Stromal cell of bone marrow (primary cell): ENCODE results near the gene DLL4.

Experiments
- DNase-seq: peaks from one replicate; pipeline ENCODE4 v3.0.0-alpha.2; 2012; ENCODE audit warnings: low read depth

Gene DLL4

GRCh38 chr15:40928821-40929659 lies at the start of gene DLL4:
DLL4 (plus strand) TSS chr15:40929340; CDS start chr15:40929669, 329 bp downstream.
- no peak for DNase-seq

DNA sequence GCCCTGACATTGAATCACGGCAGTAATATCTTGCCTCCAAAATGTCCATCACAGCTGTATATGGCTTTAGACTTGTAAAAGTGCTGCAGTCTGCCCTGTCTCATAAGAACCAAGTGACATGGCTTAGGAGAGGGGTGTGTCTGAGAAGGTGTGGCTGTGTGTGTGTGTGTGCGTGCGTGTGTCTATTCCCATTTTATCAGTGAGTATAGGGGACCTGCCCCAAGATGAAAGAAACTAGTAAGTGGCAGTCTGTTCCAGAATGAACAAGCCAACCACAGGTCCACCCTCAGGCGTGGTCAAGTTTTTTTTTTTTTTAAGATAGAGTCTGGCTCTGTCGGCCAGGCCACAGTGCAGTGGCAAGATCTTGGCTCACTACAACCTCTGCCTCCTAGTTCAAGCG lies 49.5 kb upstream of the DLL4 start:
- DNase-seq: no peak

- DNase-seq: no peak
Observed at GRCh38 chr15:40881351-40881750, 47.8 kb upstream of the DLL4 start.

- no peak for DNase-seq
Observed at GRCh38 chr15:40886586-40886985, 42.6 kb upstream of the DLL4 start.

- DNase-seq: no peak
Observed at GRCh38 chr15:40889112-40889511, 40.0 kb upstream of the DLL4 start.

DNA sequence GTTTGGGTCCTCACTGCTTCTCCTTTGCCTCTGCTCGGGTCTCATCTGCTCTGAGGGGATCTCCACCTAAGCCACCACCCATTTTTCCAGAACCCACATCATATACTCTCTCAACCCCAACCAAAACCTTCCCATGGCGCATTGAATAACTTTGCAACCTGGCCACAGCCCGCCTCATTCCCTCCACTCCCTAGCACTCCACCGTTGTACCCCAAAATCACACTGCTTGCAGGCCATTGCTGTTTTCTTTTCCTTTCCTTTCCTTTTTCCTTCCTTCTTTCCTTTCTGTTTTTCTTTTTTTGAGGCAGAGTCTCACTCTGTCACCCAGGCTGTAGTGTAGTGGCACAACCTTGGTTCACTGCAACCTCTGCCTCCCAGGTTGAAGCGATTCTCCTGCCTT lies 38.0 kb upstream of the DLL4 start:
- no peak for DNase-seq

- peak; percentile 22 for DNase-seq
Observed at GRCh38 chr15:40891810-40892446, 37.2 kb upstream of the DLL4 start.

GRCh38 chr15:40892447-40893012 lies 36.6 kb upstream of the DLL4 start:
- no peak for DNase-seq

GRCh38 chr15:40893019-40893670 lies 36.0 kb upstream of the DLL4 start:
- no peak for DNase-seq

GRCh38 chr15:40893733-40894680 lies 35.1 kb upstream of the DLL4 start, which contains the start of gene VPS18:
VPS18 (plus strand) TSS chr15:40894450; CDS start chr15:40894769, 319 bp downstream.
- peak; percentile 93 for DNase-seq

DNA sequence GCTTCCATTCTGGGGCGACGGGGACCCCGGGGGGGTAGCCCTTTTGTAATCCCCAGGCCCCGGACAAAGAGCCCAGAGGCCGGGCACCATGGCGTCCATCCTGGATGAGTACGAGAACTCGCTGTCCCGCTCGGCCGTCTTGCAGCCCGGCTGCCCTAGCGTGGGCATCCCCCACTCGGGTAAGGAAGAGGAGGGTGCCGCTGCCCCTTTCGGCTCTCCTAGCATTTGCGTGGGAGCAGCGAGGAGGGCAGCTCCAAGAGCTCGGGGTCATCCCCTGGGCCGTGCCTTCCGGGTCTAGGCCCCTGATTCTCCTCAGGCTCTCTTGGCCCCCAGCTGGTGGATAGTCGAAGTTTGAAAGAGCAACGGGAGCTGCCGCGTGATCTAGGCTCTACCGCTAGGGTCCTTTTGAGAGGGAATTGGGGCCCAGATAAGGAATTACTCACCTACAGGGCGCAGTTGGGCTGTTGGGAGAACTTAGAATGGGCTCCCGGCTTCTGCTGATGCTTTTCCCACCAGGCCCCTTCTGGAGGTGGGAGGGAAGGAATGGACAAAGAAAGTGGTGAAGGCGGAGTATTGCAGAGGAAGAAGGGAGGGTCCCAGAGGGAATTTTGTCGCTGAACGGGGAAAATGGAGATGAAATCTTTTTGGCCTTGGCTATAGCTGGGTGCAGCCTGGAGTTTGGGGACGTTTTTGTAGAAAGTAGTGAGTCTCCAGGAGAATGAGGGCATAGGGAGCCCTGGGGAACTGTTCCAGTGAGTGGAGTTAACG lies 34.3 kb upstream of the DLL4 start:
- DNase-seq: peak; percentile 65

DNA sequence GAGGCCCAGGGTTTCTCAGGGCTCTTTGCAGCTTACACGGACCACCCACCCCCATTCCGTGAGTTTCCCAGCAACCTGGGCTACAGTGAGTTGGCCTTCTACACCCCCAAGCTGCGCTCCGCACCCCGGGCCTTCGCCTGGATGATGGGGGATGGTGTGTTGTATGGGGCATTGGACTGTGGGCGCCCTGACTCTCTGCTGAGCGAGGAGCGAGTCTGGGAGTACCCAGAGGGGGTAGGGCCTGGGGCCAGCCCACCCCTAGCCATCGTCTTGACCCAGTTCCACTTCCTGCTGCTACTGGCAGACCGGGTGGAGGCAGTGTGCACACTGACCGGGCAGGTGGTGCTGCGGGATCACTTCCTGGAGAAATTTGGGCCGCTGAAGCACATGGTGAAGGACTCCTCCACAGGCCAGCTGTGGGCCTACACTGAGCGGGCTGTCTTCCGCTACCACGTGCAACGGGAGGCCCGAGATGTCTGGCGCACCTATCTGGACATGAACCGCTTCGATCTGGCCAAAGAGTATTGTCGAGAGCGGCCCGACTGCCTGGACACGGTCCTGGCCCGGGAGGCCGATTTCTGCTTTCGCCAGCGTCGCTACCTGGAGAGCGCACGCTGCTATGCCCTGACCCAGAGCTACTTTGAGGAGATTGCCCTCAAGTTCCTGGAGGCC lies 29.5 kb upstream of the DLL4 start:
- no peak for DNase-seq

DNA sequence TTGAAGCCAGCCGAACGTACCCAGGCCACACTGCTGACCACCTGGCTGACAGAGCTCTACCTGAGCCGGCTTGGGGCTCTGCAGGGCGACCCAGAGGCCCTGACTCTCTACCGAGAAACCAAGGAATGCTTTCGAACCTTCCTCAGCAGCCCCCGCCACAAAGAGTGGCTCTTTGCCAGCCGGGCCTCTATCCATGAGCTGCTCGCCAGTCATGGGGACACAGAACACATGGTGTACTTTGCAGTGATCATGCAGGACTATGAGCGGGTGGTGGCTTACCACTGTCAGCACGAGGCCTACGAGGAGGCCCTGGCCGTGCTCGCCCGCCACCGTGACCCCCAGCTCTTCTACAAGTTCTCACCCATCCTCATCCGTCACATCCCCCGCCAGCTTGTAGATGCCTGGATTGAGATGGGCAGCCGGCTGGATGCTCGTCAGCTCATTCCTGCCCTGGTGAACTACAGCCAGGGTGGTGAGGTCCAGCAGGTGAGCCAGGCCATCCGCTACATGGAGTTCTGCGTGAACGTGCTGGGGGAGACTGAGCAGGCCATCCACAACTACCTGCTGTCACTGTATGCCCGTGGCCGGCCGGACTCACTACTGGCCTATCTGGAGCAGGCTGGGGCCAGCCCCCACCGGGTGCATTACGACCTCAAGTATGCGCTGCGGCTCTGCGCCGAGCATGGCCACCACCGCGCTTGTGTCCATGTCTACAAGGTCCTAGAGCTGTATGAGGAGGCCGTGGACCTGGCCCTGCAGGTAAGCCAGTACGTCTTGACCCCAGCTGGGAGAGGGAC lies 28.7 kb upstream of the DLL4 start:
- DNase-seq: no peak

DNA sequence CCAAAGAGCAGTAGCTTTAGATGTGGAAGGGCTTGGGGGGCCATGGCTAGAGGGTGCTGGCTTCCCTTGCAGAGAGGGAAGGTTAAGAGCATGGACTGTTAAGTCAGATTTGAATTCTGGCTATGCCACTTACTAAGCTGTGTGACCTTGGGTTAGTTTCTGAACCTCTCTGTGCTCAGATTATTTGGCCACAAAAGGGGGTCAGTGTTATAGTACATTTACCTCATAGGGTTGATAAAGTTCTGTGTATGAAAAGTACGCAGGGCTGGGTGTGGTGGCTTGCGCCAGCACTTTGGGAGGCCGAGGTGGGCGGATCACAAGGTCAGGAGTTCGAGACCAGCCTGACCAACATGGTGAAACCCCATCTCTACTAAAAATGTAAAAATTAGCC lies 28.1 kb upstream of the DLL4 start:
- DNase-seq: no peak

DNA sequence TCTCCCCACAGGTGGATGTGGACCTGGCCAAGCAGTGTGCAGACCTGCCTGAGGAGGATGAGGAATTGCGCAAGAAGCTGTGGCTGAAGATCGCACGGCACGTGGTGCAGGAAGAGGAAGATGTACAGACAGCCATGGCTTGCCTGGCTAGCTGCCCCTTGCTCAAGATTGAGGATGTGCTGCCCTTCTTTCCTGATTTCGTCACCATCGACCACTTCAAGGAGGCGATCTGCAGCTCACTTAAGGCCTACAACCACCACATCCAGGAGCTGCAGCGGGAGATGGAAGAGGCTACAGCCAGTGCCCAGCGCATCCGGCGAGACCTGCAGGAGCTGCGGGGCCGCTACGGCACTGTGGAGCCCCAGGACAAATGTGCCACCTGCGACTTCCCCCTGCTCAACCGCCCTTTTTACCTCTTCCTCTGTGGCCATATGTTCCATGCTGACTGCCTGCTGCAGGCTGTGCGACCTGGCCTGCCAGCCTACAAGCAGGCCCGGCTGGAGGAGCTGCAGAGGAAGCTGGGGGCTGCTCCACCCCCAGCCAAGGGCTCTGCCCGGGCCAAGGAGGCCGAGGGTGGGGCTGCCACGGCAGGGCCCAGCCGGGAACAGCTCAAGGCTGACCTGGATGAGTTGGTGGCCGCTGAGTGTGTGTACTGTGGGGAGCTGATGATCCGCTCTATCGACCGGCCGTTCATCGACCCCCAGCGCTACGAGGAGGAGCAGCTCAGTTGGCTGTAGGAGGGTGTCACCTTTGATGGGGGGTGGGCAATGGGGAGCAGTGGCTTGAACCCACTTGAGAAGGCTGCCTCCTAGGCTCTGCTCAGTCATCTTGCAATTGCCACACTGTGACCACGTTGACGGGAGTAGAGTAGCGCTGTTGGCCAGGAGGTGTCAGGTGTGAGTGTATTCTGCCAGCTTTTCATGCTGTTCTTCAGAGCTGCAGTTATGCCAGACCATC lies 26.3 kb upstream of the DLL4 start:
- no peak for DNase-seq

DNA sequence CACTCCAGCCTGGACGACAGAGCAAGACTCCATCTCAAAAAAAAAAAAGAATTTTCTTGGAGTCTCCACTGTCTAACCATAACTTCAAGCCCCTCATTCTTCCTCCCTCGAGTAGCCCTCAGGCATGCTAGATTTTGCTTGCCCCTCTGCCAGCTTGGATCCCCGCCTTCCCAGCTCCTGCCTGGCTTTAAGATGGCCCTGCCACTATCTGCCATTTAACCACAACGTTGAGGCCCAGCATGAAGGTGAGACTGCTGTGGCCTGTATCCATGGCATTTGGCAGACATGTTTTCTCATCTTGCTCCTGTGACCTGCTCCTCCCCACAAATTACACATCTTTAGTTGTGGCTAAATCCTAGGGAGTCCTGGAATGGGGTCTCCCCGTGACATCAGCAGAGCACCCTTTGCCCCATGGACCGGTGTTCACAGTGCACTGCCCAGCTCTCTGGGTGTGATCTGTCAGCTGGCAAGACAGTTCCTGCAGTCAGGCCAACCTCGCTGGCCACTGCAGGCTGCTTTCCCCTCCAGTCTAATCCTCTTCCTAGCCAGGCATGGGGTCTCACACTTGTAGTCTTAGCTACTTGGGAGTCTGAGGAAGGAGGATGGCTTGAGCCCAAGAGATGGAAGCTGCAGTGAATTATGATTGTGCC lies 24.5 kb upstream of the DLL4 start:
- DNase-seq: no peak
